HG02885 (cell line): ENCODE measurements around the gene AIFM3.
"Not testable (repeated sequence)": the region's sequence is repeated elsewhere in the genome, so short reads cannot be mapped to it uniquely, and the experiment has no call there.

Experiments
- ATAC-seq: cut with Tn5 transposase; IDR thresholded peaks from one replicate; pipeline ENCODE4 v1.9.1; 2021; ENCODE audit warnings: mild to moderate bottlenecking; ENCODE audit not compliant: unreplicated experiment, poor library complexity

AIFM3 gene

DNA sequence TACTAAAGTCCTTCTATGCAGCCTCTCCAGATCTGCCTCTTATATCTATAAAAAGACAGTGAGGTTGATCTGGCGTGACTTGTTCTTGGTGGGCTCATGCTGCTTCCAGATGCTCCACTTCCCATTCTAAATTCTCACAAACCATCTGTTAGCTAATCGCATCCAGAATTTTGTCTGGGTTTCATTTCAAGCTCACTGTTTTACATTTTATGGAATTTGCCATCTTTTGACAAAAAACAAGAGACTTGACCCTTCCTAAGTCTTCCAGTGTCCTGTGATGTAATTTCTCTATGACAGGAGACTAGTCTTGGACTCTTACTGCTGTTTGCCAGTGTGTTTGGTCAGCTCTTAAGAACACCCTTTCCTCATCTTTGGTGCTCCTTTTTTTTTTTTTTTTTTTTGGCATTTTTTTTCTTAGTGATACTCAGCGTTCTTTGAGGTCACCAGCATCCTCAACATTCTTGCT, 26.8 kb upstream of the AIFM3 start:
- ATAC-seq: no peak

GRCh38 chr22:20940904-20941385, 26.1 kb upstream of the AIFM3 start:
- no peak for ATAC-seq

DNA sequence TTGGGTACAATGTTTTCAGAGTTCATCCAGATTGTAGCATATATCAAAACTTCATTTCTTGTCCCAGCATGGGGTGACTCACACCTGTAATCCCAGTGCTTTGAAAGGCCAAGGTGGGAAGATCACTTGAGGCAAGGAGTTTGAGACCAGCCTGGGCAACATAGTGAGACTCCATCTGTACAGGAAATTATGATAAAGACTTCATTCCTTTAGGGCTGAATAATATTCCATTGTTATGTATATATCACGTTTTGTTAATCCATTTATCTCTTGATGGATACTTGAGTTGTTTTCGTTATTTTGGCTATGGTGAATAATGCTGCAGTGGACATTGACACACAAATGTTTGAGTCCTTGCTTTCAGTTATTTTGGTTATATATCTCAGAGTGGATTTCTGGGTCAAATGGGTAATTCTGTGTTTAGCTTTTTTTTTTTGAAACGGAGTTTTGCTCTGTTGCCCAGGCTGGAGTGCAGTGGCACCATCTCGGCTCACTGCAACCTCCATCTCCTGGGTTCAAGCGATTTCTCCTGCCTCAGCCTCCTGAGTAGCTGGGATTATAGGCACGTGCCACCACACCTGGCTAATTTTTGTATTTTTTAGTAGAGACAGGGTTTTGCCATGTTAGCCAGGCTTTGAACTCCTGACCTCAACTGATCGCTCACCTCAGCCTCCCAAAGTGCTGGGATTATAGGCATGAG, 24.7 kb upstream of the AIFM3 start:
- ATAC-seq: not testable (repeated sequence)

GRCh38 chr22:20943104-20943933, 23.7 kb upstream of the AIFM3 start:
- ATAC-seq: no peak

GRCh38 chr22:20944042-20944441, 23.0 kb upstream of the AIFM3 start:
- no peak for ATAC-seq

- ATAC-seq: no peak
Measured at GRCh38 chr22:20945578-20945934, 21.5 kb upstream of the AIFM3 start.

GRCh38 chr22:20946080-20946986, 20.7 kb upstream of the AIFM3 start:
- ATAC-seq: no peak

DNA sequence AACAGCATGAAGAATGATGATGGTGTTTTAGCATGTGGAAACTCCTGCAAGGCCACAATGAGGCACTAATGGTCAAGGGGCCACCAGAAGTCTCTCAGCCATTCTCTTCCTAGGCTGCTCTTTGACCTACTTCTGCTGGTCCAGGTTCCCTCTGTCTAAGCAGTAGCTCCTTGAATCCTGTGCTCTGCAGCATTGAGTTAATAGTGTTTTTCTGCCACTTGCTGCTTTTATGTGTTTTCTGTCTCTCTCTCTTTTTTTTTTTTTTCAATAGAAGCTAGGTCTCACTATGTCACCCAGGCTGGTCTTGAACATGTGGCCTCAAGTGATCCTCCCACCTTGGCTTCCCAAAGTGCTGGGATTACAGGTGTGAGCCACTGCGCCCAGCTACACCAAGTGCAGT, 20.1 kb upstream of the AIFM3 start:
- no peak for ATAC-seq

DNA sequence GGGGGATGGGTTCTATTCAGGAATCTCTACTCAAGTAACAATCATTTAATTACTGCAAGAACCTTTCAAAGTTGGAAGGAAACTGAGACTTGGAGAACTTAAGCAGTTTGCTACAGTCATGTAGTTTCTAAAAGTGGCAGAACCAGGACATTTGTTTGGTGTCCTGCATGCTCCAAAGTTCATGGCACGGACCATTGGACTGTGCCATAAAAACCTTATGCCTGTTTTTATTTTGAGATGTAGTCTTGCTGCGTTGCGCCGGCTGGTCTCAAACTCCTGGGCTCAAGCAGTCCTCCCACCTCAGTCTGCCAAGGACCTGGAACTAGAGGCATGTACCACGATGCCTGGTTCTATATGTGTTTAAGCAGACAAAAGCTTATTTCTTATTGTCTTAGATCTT, 18.6 kb upstream of the AIFM3 start:
- no peak for ATAC-seq

DNA sequence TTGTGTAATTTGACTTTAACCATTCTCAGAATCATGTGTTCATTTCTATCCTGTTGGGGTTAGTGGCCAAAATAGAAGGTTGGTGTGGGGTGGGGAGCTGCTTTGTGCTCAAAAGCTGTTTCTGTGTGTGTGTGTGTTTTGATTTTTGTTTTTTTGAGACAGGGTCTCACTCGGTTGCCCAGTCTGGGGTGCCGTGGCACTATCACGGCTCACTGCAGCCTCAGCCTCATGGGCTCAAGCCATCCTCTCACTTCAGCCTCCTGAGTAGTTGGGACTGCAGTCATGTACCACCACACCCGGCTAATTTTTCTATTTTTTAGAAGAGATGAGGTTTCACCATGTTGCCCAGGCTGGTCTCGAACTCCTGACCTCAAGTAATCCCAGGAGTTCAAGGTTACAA, 18.1 kb upstream of the AIFM3 start:
- no peak for ATAC-seq

- ATAC-seq: no peak
Measured at GRCh38 chr22:20949698-20950183, 17.3 kb upstream of the AIFM3 start.

DNA sequence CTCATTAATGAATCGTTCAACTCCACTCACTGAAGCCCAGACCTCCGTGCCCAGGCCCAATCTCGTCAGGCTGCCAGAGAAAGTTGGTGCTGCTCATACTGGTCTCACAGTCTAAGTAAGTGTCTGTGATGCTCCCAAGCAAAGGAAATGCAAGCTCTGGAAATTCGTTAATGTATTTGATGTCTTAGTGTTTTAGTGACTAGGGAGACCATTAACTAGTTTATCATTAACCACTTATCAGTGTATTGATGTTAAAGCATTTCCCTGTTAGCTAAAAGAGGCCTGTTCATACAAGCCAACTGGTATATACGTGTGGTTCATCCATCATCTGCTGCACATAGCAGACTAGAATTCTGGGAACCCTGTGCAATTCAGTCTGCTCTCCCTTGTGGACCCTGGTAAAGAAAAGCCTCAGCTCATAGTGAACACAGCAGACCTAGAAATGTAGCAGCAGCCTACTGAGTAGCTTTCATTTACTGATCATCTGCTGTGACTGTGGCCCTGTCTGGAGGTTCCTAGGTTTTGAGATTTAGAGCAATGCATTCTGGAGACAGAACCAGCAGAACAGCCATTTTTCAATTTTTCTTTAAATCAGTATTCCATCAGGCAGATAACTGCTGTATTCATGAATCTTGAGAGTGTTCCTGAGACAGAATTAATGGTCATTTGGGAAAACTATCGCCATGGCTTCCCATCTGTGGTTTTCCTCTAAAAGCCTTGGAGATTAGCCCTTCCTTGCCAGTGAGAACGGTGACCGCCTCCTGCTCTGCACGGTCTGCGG, 15.7 kb upstream of the AIFM3 start:
- no peak for ATAC-seq

DNA sequence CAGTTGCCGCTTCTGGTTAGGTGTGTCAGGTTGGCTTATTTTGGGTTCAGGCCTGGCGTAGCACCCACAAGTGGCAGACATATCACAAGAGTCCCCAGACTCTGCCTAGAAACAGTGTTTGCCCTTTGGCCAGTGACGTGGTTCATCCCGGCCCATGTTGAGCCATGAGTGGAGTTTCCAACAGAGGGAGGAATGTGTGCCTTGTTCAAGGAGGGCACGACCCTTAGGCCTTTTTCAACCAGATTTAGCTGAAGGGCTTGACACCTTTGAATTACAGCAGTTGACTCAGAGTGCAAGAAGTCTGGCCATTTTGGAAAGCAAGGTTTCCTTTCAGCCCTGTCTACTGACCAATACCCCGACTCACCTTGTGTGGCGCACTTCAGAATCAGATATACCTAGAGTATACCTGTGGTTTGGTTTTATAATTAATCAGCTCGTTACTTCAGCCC, 15.1 kb upstream of the AIFM3 start:
- no peak for ATAC-seq

DNA sequence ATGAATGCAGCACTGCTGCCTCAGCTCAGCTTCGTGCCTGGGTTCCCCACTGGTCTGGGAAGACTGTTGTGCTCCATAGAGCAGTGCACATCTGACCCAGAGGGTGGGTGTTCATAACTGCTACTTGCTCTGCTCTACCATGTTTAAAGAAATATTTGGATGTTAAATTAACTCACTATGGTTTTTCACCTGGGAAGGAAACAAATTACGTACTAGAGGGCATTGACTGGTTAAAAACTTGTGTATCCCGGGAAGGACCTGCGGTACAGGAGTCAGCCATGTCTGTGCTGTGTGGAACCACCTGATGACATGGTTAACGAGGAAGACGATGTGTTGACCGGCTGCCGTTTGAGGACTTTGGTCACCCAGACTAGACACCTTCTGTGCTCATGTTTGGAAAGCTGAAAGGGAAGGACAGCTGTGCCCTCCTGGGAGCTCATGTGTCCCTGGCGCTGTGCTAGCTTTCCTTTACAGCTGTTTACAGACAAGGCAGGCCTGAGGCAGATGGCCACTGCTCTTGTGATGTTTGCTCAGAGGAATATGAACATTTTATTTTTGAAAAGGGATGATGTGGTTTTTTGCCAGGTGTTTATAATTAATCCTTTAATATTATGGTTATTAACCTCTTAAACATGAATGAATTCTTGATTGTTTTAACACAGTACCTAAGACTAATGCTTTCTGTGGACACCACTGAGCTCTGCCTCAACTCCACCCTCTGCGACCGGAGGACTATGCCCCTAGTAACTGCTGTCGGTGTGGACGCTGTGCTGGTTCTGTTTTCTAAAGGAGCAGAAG, 14.3 kb upstream of the AIFM3 start:
- no peak for ATAC-seq

DNA sequence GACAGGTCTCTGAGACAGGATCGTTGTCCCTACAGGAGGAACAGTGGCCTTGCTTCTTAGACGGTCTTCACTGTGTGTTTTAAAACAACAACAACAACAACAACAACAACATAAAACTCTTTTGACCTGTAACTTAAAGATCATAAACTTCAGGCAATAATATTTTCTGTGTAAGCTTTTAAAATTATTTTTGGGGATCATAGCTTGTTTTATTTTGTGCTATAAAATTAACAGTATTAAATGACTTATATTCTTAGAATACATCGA, 13.8 kb upstream of the AIFM3 start:
- no peak for ATAC-seq

GRCh38 chr22:20953668-20954500, 13.2 kb upstream of the AIFM3 start:
- no peak for ATAC-seq

DNA sequence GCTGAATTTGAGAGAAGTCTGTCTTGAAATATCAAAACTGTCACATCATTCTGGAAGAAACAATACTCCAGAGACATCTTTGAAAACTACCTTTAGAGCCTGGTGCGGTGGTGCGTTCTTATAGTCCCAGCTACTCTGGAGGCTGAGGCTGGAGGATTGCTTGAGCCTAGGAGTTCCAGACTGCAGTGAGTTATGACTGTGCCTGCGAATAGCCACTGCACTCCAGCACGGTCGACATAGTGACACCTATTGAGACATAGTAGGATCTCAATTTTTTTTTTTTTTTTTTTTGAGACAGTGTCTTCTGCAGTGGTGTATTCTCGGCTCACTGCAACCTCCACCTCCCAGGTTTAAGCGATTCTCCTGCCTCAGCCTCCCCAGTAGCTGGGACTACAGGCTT, 11.5 kb upstream of the AIFM3 start:
- ATAC-seq: no peak
